Lung (tissue), 12 donors: Measurements from ENCODE around the gene EZH1. TPM values are rescaled to one million over a fixed set of nuclear protein-coding genes. Genes with fewer than 3 reads are reported as not detected.

ENCODE experiments used
- ATAC-seq: fragments of 200-7000 bp; cut with Tn5 transposase; one replicate; pipeline ENCODE4 v1.9.1; 2020; ENCODE audit warnings: moderate number of reproducible peaks; ENCODE audit not compliant: insufficient read depth, low FRiP score
- DNase-seq, 3 donors: peaks; one replicate each; pipeline ENCODE4 v3.0.0-alpha.2; 2013 to 2017
- H3K27ac ChIP-seq, 2 donors: one replicate each; pipeline ENCODE4 v1.5.1; 2013; ENCODE audit warnings: mild to moderate bottlenecking in 2 of 2, moderate library complexity in 2 of 2, control low read depth in 1 of 2, inconsistent platforms in 1 of 2, low read depth in 1 of 2, low read length in 1 of 2
- H3K27me3 ChIP-seq, 3 donors: one replicate each; pipeline ENCODE4 v1.5.1; 2013; ENCODE audit warnings: low read length in 2 of 3; ENCODE audit not compliant: control insufficient read depth in 3 of 3, insufficient read depth in 3 of 3
- H3K36me3 ChIP-seq, 4 donors: one replicate each; pipeline ENCODE4 v1.5.1; 2013; ENCODE audit warnings: low read length in 4 of 4, mild to moderate bottlenecking in 1 of 4, moderate library complexity in 1 of 4; ENCODE audit not compliant: control insufficient read depth in 4 of 4, insufficient read depth in 4 of 4
- H3K4me1 ChIP-seq, 5 donors: one replicate each; pipeline ENCODE4 v1.5.1; 2013; ENCODE audit warnings: low read length in 5 of 5, mild to moderate bottlenecking in 2 of 5, moderate library complexity in 1 of 5; ENCODE audit not compliant: control insufficient read depth in 5 of 5, insufficient read depth in 5 of 5
- H3K4me3 ChIP-seq: one replicate; pipeline ENCODE4 v1.5.1; 2013; ENCODE audit warnings: mild to moderate bottlenecking, control low read depth, moderate library complexity
- H3K9ac ChIP-seq, 2 donors: one replicate each; pipeline ENCODE4 v1.5.1; 2013; ENCODE audit warnings: low read length in 2 of 2, control low read depth in 1 of 2; ENCODE audit not compliant: insufficient read depth in 1 of 2
- H3K9me3 ChIP-seq, 4 donors: one replicate each; pipeline ENCODE4 v1.5.1; 2013; ENCODE audit warnings: low read length in 3 of 4, mild to moderate bottlenecking in 1 of 4, moderate library complexity in 1 of 4; ENCODE audit not compliant: control insufficient read depth in 4 of 4, insufficient read depth in 3 of 4
- WGBS, 2 donors: extraction: QIAGEN DNeasy Blood & Tissue Kit; methylation state at CpG; one replicate each; pipeline ENCODE4 v1.1.7; 2013; 5-methylcytosine and 5-hydroxymethylcytosine counted together
- polyA plus RNA-seq, 2 donors: library from polyadenylated mRNA; stranded (reverse); fragments of 200-250 nt; gene quantifications; one replicate each; pipeline ENCODE4 v1.2.1, GENCODE V29; 2013
- total RNA-seq, 2 donors: library from RNA; depleted of rRNA in 1 of 2; stranded (reverse); fragments of >200 nt in 1 of 2; gene quantifications; one replicate each; pipeline ENCODE4 v1.2.1, GENCODE V29; 2014 to 2021
- TF ChIP-seq, protein P1 (sequence below): IDR thresholded peaks from 2 replicates; pipeline ENCODE4 v1.5.1; 2012; ENCODE audit warnings: mild to moderate bottlenecking; ENCODE audit errors: control extremely low read depth, extremely low read depth
- donor health status: control.
- donor health status: control.
- donor health status: Bipolar disorder and iron deficiency.
- donor health status: healthy.
- donor health status: DM: yes; HTN: yes; CAD: no.

Gene EZH1
- total and polyA plus RNA-seq, 4 donors, result 20.7 to 53.2 (median 27.4) TPM

DNA sequence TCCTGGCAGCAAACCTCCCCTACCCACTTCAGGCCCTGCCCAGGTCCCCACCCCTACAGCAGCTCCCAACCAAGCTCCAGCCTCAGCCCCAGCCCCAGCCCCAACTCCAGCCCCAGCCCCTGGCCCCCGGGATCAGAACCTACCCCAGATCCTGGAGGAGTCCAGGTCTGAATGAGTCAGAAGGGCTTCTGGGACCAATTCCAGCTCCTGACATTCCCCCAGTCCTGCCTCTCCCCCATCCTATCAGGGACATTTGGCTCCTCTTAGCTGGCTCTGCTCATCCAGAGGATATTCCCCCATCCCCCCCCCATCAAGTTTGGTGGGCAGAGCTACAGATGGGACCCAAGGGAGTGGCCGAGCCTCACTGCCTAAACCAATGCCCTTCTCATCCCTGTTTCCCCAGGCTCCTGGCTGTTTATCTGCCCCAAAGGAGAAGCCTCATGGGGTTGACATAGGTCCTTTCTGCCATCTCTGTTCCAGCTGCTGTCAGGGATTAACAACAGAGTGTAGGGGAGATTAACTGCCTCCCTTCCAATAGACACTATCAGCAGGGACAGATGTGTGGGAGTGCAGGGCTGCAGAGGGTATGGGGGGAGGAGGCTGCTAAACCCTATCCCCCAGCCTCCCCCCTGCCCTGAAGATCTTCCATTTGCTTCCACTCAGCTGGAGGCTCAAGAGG lies 46.0 kb downstream of the EZH1 start:
- Histone ChIP-seq H3K36me3 (peaks cover 9 to 41% (median 15%) of the 10 kb centered on the region in 4 donors), H3K27me3 (peaks cover 0 to 4% (median 0%) of the 10 kb centered on the region in 3 donors), H3K9ac (no peak overlapping the region), H3K27ac (peak overlapping the region in 1 of 2 donors; percentile 33), H3K4me1 (no peaks in the 10 kb centered on the region), H3K9me3 (no peaks in the 10 kb centered on the region), H3K4me3 (no peak overlapping the region)
- ATAC-seq (peak; percentile 5), DNase-seq (no peak)
- 71 to 100% methylated on average over 2 of the region's 2 CpGs for WGBS, 2 donors
- TF ChIP-seq, protein P1, sequence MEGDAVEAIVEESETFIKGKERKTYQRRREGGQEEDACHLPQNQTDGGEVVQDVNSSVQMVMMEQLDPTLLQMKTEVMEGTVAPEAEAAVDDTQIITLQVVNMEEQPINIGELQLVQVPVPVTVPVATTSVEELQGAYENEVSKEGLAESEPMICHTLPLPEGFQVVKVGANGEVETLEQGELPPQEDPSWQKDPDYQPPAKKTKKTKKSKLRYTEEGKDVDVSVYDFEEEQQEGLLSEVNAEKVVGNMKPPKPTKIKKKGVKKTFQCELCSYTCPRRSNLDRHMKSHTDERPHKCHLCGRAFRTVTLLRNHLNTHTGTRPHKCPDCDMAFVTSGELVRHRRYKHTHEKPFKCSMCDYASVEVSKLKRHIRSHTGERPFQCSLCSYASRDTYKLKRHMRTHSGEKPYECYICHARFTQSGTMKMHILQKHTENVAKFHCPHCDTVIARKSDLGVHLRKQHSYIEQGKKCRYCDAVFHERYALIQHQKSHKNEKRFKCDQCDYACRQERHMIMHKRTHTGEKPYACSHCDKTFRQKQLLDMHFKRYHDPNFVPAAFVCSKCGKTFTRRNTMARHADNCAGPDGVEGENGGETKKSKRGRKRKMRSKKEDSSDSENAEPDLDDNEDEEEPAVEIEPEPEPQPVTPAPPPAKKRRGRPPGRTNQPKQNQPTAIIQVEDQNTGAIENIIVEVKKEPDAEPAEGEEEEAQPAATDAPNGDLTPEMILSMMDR, result no peak

DNA sequence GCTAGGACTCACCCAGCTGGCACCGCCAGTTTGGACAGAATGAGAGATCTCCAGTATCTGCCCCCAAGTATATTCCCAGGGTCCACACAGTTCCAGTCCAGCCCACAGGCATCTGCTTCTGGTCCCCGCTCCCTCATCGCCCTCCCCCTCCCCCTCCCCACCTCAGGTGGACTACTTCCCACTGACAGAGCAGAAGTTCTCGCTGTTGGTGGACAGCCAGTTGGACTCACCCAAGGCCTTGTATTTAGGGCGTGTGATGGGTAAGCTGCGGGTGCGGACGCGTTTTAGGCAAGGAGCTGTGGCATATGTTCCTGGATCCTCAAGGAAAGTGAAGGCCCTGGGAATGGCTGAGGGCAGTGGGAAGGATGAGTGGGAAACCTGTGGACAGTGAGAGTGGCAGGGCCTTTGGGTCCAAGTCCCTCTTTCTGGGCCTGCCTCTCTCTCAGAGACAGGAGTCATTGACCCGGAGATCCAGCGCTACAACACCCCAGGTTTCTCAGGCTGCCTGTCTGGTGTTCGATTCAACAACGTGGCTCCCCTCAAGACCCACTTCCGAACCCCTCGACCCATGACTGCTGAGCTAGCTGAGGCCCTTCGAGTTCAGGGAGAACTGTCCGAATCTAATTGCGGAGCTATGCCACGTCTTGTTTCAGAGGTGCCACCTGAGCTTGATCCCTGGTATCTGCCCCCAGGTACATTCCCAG lies 47.6 kb downstream of the EZH1 start:
- Histone ChIP-seq H3K27ac (no peak overlapping the region), H3K4me3 (no peak overlapping the region), H3K27me3 (no peaks in the 10 kb centered on the region), H3K36me3 (peaks cover 2 to 34% (median 9%) of the 10 kb centered on the region in 4 donors), H3K9ac (no peak overlapping the region), H3K9me3 (no peaks in the 10 kb centered on the region), H3K4me1 (no peaks in the 10 kb centered on the region)
- TF ChIP-seq, protein P1, result no peak
- DNase-seq (no peak), ATAC-seq (no peak)
- 95 to 96% methylated on average over 19 of the region's 19 CpGs for WGBS, 2 donors

- WGBS, 2 donors, result 94% methylated on average over 20 of the region's 20 CpGs
- Histone ChIP-seq H3K9ac (no peak overlapping the region), H3K4me3 (no peak overlapping the region), H3K4me1 (no peaks in the 10 kb centered on the region), H3K36me3 (peaks cover 0 to 29% (median 6%) of the 10 kb centered on the region in 4 donors), H3K27ac (no peak overlapping the region), H3K27me3 (no peaks in the 10 kb centered on the region), H3K9me3 (no peaks in the 10 kb centered on the region)
- DNase-seq (no peak), ATAC-seq (no peak)
- TF ChIP-seq, protein P1, result no peak
Observed at GRCh38 chr17:42695500-42695899, 49.3 kb downstream of the EZH1 start.
